Camera-type eye (tissue), 1 donor: ENCODE results near the gene N4BP2L2. TPM values are rescaled to one million over a fixed set of nuclear protein-coding genes. Genes with fewer than 3 reads are reported as not detected.

Experiments
- total RNA-seq: library from RNA; depleted of rRNA; stranded (reverse); fragments of >200 nt; gene quantifications from one replicate; pipeline ENCODE4 v1.2.3, GENCODE V29; 2014

N4BP2L2 gene
- total RNA-seq = 376 TPM

DNA sequence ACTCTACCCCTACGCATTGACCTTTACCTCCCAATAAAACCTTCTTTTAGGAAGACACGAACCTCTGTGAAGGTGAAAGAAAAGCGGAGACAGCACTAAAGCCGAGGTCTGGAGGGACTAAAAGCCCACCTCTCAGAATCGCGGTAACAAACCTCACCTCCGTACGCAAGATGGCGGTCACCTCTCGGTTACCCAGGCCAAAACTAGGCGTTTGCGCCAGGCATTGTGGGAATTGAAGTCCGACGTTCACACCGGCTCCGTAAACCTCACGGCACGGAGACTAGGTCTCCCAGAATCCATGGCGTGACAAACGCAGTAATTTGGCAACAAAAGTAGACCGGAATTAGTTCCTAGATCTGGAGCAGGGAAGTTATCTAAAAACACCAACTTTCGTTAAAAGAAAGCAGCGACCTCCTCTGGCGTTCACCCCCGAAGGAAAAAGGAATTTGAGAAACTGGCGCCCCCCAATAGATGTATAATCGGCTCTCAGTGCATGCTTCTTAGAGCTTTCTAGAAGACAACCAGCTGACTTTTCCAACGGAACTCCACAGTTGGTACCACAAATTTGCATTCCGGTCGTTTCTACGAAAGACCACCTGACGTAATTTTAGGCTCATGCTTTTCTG lies at the start of gene N4BP2L2:
Gene N4BP2L2, minus strand, starts transcription at position 175 of the 626 bp plus-strand sequence. CDS start 1,768 bp downstream, outside the sequence.

GRCh38 chr13:32586080-32586900 lies 47.7 kb upstream of the N4BP2L2 start, which contains the start of gene PDS5B:
Gene PDS5B, plus strand, starts transcription at chr13:32586452. Its CDS starts 62,321 bp downstream, at chr13:32648773.

DNA sequence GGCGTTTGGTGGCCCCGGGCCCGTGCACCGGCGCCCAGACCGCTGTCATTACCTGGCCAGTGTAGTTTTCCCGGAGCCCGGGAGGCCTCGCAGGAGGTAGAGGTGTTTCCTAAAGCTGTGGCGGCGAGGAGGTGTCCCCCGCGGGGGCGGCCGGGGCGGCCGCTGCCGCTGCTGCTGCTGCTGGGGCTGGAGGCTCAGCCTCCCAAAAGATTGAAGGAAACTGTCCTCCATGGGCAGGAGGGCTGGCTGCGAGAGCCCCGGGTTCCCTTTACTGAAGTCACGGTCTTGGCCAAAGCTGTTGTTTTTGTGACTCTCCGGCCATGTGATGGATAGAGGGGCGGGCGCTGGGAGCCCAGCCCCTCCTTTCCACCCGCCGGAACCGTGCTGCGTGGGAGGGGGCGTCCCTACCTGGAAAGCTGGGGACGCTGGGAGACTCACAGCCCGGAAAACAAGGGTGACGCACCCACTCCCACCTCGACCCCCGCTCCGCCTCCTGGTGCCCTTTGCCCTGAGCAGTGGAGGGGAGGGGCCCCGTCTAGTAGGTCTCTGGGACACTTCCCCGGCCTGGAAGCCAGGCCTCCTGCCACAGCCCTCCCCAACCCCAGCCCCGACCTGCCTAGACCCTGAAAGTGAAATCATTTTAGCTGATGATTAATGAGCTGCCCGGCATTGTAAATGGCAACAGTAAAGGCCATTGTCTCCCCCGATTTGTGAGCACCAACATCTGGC lies 110.6 kb downstream of the N4BP2L2 start, which contains the start of gene N4BP2L1:
Gene N4BP2L1, minus strand, starts transcription at position 279 of the 729 bp plus-strand sequence. Its CDS starts 48 bp downstream, at position 231.

Other genes starting within 250 kb of the N4BP2L2 start
- gene ZAR1L, start 223.4 kb downstream of the N4BP2L2 start, total RNA-seq = not detected
- 4.6 TPM for gene BRCA2, start 223.3 kb downstream of the N4BP2L2 start, total RNA-seq
- gene N4BP2L1, start 110.7 kb downstream of the N4BP2L2 start, total RNA-seq = 17.4 TPM
- 150 TPM for gene PDS5B, start 47.7 kb upstream of the N4BP2L2 start, total RNA-seq